H1 (cell line): ENCODE measurements around the gene DYSF. TPM values are rescaled to one million over a fixed set of nuclear protein-coding genes. Genes with fewer than 3 reads are reported as not detected.

Source experiments
- CTCF ChIP-seq, 3 experiments: IDR thresholded peaks; 1 replicate in 2 of 3; 2 replicates in 1 of 3; pipeline versions ENCODE4 v1.5.1 to v1.6.1; 2011; ENCODE audit warnings: low read length in 3 of 3, mild to moderate bottlenecking in 3 of 3, inconsistent platforms in 2 of 3, low read depth in 1 of 3, moderate library complexity in 1 of 3; ENCODE audit not compliant: insufficient read depth in 1 of 3; ENCODE audit errors: control extremely low read depth in 1 of 3
- polyA plus RNA-seq, 7 experiments: library from polyadenylated mRNA; depleted of rRNA in 3 of 7; stranded (reverse) in 5 of 7; unstranded in 2 of 7; fragments of >200 nt in 5 of 7; fragments of 200-250 nt in 2 of 7; gene quantifications; 1 replicate in 5 of 7; 2 replicates in 1 of 7; 4 replicates in 1 of 7; pipeline versions ENCODE4 v1.2.1 to v1.2.3, GENCODE V29; 2011 to 2013; ENCODE audit warnings: missing spikeins in 2 of 7, mixed read lengths in 2 of 7
- total RNA-seq: library from RNA; stranded (reverse); fragmentation: NEBNext Ultra II Directional; extraction: Animal tissue kit (Norgen Biotek cat#: 25700); gene quantifications from 2 replicates; pipeline ENCODE4 v1.2.1, GENCODE V29; 2021

Gene DYSF
- total and polyA plus RNA-seq, 2 of the 8 experiments (the other 6 are each of a cell fraction or from before 2014, with no cell fraction given) = 5.8 to 7.1 TPM

- no peak for TF ChIP-seq CTCF (IDR thresholded peaks at IDR 0.05; ENCODE audit: control extremely low read depth in 1 of 3, insufficient read depth in 1 of 3, low read depth in 1 of 3, low read length in 3 of 3)
Measured at GRCh38 chr2:71603311-71603811, 150.0 kb downstream of the DYSF start (continued).
